GM19438 (cell line): Measurements from ENCODE around the gene CABCOCO1.

ENCODE experiments used
- ATAC-seq: cut with Tn5 transposase; IDR thresholded peaks from one replicate; pipeline ENCODE4 v1.9.1; 2021; ENCODE audit warnings: low read depth; ENCODE audit not compliant: unreplicated experiment

CABCOCO1 gene

DNA sequence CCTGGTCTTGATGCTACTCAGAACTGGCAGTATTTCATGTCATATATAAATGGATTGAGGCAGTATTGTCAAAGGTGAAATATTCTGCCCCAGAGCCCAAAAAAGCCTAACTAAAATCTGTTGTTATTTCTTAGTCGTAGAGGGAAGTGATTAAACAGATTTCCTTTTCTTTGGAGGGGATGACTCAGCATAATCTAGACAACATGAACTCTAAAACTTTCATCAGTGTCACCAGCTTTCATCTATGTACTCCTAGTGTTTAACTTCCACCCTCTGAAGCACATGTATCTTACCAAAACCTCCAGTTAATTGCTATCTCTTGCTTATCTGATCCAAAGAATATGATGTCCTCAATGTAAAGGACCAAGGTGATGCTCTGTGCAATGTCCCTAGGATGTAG, 141.7 kb downstream of the CABCOCO1 start:
- ATAC-seq: no peak

DNA sequence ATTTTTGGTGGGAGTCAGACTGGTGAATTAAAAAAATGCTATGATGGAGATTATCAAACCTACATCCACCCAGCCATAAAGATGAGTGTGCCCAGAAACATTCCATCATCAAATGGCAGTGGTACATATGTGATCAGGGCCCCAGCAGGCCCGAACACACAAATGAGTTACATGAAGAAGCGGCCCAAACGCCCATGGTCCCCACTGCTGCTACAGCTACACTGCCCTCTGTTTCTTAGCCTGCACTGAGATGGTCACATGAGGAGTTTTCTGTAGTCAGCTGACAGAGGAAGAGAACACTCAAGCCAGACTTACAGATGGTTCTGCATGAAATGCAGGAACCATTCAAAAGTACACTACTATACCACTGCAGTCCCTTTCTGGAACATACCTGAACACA, 142.4 kb downstream of the CABCOCO1 start:
- ATAC-seq: no peak

DNA sequence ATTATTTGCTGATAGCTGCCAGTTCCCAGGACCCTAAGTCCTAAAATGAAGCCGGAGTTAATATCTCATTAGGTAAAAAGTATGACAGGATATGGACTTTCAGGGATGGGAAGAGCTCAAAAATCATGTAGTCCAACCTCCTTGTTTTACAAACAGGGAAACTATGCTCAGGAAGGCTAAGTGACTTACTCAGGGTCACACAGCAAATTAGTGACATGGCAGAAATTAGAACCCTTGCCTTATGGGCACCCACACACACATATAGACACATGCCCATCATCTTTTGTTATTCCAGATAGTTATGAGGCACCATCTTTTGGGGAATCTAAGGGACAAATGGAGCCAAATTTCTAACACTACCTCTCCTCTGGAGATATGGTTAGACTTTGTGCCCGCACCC, 147.5 kb downstream of the CABCOCO1 start:
- no peak for ATAC-seq

DNA sequence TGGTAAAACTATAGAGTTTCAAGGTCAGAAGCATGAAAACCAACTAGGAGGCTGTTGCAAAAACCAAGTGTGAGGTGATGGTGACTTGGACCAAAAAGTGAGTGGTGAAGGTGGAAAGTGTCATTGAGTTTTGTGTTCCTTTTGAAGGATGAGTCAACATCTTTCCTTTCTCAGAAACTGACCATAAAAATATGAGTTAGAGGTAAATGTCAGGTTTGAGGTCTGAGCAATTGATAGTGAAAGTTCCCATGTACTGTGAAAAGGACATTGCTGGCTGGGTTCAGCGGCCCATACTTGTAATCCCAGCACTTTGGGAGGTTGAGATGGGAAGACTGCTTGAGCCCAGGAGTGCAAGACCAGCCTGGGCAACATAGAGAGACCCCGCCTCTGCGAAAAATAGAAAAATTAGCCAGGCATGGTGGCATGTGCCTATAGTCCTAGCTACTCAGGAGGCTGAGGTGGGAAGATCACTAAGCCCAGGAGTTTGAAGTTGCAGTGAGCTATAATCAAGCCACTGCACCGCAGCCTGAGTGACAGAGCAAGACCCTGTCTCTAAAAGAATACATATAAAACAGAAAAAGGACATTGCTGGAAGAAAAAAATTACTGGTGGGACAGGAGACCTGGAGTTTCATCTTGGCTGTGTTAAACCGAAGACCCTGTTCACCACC, 149.5 kb downstream of the CABCOCO1 start:
- no peak for ATAC-seq

DNA sequence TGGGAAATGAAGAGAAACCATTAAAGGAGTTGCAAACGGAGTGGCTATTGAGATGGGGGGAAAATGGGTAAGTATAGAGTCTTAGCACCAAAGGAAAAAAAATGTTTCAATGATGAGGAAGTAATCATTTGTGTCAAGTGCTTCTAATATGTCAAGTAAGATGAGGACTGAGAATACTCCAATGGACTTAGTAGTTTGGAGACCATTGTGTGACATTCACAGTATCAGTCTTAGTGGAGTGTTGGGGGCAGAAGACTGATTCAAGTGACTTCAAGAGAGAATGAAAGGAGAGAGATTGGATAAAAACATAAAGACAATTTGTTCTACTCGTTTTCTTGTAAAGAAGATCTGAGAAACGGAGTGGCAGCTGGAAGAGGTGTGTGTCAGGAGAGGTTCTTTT, 150.2 kb downstream of the CABCOCO1 start:
- no peak for ATAC-seq

DNA sequence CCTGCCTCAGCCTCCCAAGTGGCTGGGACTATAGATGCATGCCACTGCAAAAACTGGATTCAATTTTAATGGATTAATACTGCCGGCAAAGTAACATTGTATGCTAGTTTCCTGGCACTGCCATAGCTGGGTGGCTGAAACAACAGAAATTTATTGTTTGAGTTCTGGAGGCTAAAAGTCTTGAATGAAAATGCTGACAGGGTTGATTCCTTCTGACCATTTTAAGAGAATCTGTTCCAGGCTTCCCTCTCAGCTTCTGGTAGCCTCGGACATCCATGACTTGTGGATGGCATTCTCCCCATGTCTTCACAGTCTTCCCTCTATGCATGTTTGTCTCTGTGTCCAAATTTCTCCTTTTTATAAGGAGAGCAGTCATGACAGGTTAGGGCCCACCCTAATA, 151.4 kb downstream of the CABCOCO1 start:
- no peak for ATAC-seq

DNA sequence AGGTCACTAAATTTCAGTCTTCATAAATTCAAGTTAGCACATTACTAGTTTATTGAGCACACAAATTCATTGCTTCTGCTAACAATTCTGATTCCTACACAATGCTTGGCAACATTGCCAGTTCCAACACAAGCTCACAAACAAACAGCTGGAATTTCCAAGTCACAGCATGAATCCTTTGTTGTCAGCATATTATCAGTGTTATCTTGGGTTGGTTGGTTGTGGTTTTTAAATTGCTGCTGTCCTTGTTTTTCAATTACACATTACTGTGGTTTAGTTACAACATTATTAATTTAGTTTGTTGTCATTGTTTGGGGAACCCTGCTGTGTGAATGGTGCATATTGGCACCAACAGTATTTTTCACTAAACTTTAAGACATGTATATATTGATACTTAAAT, 152.8 kb downstream of the CABCOCO1 start:
- no peak for ATAC-seq
